Endothelial cell of umbilical vein (primary cell): ENCODE results near the gene NTNG1. TPM values are rescaled to one million over a fixed set of nuclear protein-coding genes. Genes with fewer than 3 reads are reported as not detected.

Source experiments
- BruUV-seq: library from RNA; stranded (reverse); fragments of 400-500 nt; replicated peaks from 2 replicates; lab custom pipeline; 2021; lab: Mats Ljungman, UMichigan
- CTCF ChIA-PET: fragments of 300-600, 350-600 bp; sonication (Branson Sonifier 250); formaldehyde crosslinking; loops from one replicate; lab custom pipeline; 2021; ENCODE audit warnings: antibody characterized with exemption, inconsistent platforms; lab: Charles Lee
- POLR2A ChIA-PET: fragments of 300-600, 350-600 bp; sonication (Branson Sonifier 250); formaldehyde crosslinking; loops from one replicate; lab custom pipeline; 2021; ENCODE audit warnings: antibody characterized with exemption, inconsistent platforms; lab: Charles Lee
- DNase-seq: peaks from one replicate; pipeline ENCODE4 v3.0.0-alpha.2; 2011; ENCODE audit warnings: low read depth, low spot score
- FAIRE-seq: peaks from 2 replicates; lab custom pipeline; 2011; peaks lifted over from hg19 to GRCh38; lab: Jason Lieb, UNC
- H2AFZ ChIP-seq: 2 replicates; pipeline ENCODE4 v1.6.0; 2012; ENCODE audit warnings: low read depth, low read length, control low read depth, inconsistent platforms
- H3K27ac ChIP-seq: 2 replicates; pipeline ENCODE4 v1.5.1; 2011; ENCODE audit warnings: low read depth, mild to moderate bottlenecking, control low read depth, low read length, moderate library complexity; ENCODE audit not compliant: insufficient read depth
- H3K27me3 ChIP-seq, 2 experiments: 2 replicates each; pipeline versions ENCODE4 v1.6.0 to v1.6.1; 2011; ENCODE audit warnings: low read length in 2 of 2, mixed read lengths in 1 of 2; ENCODE audit not compliant: control insufficient read depth in 2 of 2, insufficient read depth in 2 of 2
- H3K36me3 ChIP-seq, 2 experiments: 2 replicates in 1 of 2; 3 replicates in 1 of 2; pipeline ENCODE4 v1.5.1; 2011; ENCODE audit warnings: low read length in 2 of 2, mild to moderate bottlenecking in 1 of 2, moderate library complexity in 1 of 2; ENCODE audit not compliant: control insufficient read depth in 2 of 2, insufficient read depth in 2 of 2; ENCODE audit errors: extremely low read depth in 1 of 2
- H3K4me1 ChIP-seq: 3 replicates; pipeline ENCODE4 v1.5.1; 2011; ENCODE audit warnings: mild to moderate bottlenecking, low read length; ENCODE audit not compliant: control insufficient read depth, insufficient read depth; ENCODE audit errors: extremely low read depth
- H3K4me2 ChIP-seq: 2 replicates; pipeline ENCODE4 v1.6.1; 2011; ENCODE audit warnings: low read length, control low read depth, mixed read lengths; ENCODE audit not compliant: insufficient read depth
- H3K4me3 ChIP-seq, 3 experiments: fragments of 200-600 bp in 1 of 3; sonication (generic), shearing (Covaris generic) in 1 of 3; replicated peaks in 1 of 3; 2 replicates each; pipeline ENCODE4 v1.5.1; 2011 to 2016; ENCODE audit warnings: control low read depth in 3 of 3, low read length in 3 of 3, mild to moderate bottlenecking in 2 of 3, inconsistent platforms in 1 of 3, low read depth in 1 of 3, moderate library complexity in 1 of 3; ENCODE audit not compliant: insufficient read depth in 1 of 3
- H3K79me2 ChIP-seq: 2 replicates; pipeline ENCODE4 v1.6.0; 2012; ENCODE audit warnings: low read length, inconsistent platforms; ENCODE audit not compliant: control insufficient read depth, insufficient read depth
- H3K9ac ChIP-seq: replicated peaks from 2 replicates; pipeline ENCODE3; 2011; ENCODE audit warnings: low read length, control low read depth; ENCODE audit not compliant: insufficient read depth; ENCODE audit errors: extremely low read depth
- H3K9me1 ChIP-seq: replicated peaks from 3 replicates; pipeline ENCODE4 v1.6.0; 2011; ENCODE audit warnings: mild to moderate bottlenecking, low read length; ENCODE audit not compliant: control insufficient read depth, insufficient read depth; ENCODE audit errors: extremely low read depth
- H3K9me3 ChIP-seq: replicated peaks from 2 replicates; pipeline ENCODE4 v1.5.1; 2012; ENCODE audit warnings: low read length, inconsistent platforms; ENCODE audit not compliant: control insufficient read depth, insufficient read depth
- H4K20me1 ChIP-seq: replicated peaks from 2 replicates; pipeline ENCODE3; 2011; ENCODE audit warnings: mild to moderate bottlenecking, low read length; ENCODE audit not compliant: control insufficient read depth, insufficient read depth; ENCODE audit errors: extremely low read depth
- CTCF ChIP-seq, 2 donors: IDR thresholded peaks; 1 replicate in 1 of 2; 2 replicates in 1 of 2; pipeline ENCODE4 v1.5.1; 2011; ENCODE audit warnings: low read length in 2 of 2, mild to moderate bottlenecking in 2 of 2, moderate library complexity in 2 of 2, control low read depth in 1 of 2, inconsistent platforms in 1 of 2, low read depth in 1 of 2; ENCODE audit not compliant: insufficient read depth in 1 of 2; ENCODE audit errors: extremely low read depth in 1 of 2
- EZH2 ChIP-seq: IDR thresholded peaks from 2 replicates; pipeline ENCODE4 v1.6.1; 2012; ENCODE audit warnings: borderline replicate concordance, low read depth, mild to moderate bottlenecking, moderate library complexity, low read length, inconsistent platforms; ENCODE audit not compliant: severe bottlenecking
- FOS ChIP-seq: IDR thresholded peaks from 2 replicates; pipeline ENCODE4 v1.6.1; 2011; ENCODE audit warnings: mild to moderate bottlenecking, low read length, moderate library complexity, borderline replicate concordance; ENCODE audit not compliant: insufficient read depth
- GATA2 ChIP-seq: IDR thresholded peaks from 2 replicates; pipeline ENCODE4 v1.7.0; 2011; ENCODE audit warnings: low read depth, mild to moderate bottlenecking, moderate library complexity, mixed read lengths, low read length; ENCODE audit not compliant: insufficient read length, insufficient read depth
- JUN ChIP-seq: IDR thresholded peaks from 2 replicates; pipeline ENCODE4 v1.6.1; 2011; ENCODE audit warnings: borderline replicate concordance, low read depth; ENCODE audit not compliant: insufficient read length, insufficient read depth
- MAX ChIP-seq: IDR thresholded peaks from 2 replicates; pipeline ENCODE4 v1.6.1; 2011; ENCODE audit not compliant: insufficient read depth, insufficient read length
- MYC ChIP-seq: IDR thresholded peaks from one replicate; pipeline ENCODE4 v1.6.1; 2011; ENCODE audit warnings: mild to moderate bottlenecking, low read depth, low read length
- POLR2A ChIP-seq: IDR thresholded peaks from 2 replicates; pipeline ENCODE4 v1.6.1; 2012; ENCODE audit warnings: low read depth, mild to moderate bottlenecking, control low read depth, low read length
- POLR2AphosphoS5 ChIP-seq: IDR thresholded peaks from 2 replicates; pipeline ENCODE4 v1.6.1; 2012; ENCODE audit warnings: low read depth, mild to moderate bottlenecking, control low read depth, low read length, moderate library complexity; ENCODE audit not compliant: insufficient read depth
- dilution Hi-C: fragments of 300-500 bp; cut with MboI; formaldehyde crosslinking; loops from one replicate; pipeline ENCODE4 v1.15.0; 2019; ENCODE audit warnings: low sequenced_read_pairs; ENCODE audit not compliant: extremely low pct_ligation_motif_present
- intact Hi-C: fragments of 100-400 bp; cut with micrococcal nuclease; formaldehyde crosslinking; loops from one replicate; pipeline ENCODE4 v1.10.0; 2022
- polyA plus RNA-seq, 4 experiments: library from polyadenylated mRNA; depleted of rRNA in 3 of 4; stranded (reverse) in 3 of 4; unstranded in 1 of 4; fragments of >200 nt; gene quantifications; 2 replicates each; pipeline versions ENCODE4 v1.2.1 to v1.2.3, GENCODE V29; 2011 to 2012; ENCODE audit warnings: missing spikeins in 1 of 4
- total RNA-seq: library from RNA; stranded (reverse); gene quantifications from 2 replicates; pipeline ENCODE4 v1.2.3, GENCODE V29; 2021

The NTNG1 gene
- total and polyA plus RNA-seq, 2 donors (not counting 3 experiments of a cell fraction or from before 2014, with no cell fraction given): not detected

DNA sequence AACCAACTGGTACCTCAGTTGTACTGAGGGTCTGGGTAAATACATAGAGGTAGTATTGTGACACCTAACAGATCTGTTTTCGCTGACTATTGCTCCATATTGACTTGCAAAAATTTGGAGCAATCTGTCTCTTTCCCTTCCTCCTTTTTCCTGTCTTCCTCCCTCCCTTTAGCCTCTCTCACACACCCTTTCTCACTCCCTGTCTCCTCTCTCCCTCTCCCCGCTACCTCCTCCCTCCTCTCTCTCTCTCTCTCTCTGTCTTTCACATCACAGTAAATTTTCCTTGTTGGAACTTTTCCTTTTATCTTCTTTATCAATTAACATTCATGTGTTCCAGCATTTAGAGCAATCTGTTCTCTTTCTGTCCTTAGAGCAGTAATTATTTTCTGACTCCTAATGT, 278.2 kb downstream of the NTNG1 start:
- intact Hi-C loops: no loop called here
- TF ChIP-seq POLR2AphosphoS5 (no peak), MYC (no peak), JUN (no peak), FOS (no peak), CTCF (IDR thresholded peaks at IDR 0.05; ENCODE audit: extremely low read depth in 1 of 2, insufficient read depth in 1 of 2, low read depth in 1 of 2, low read length in 2 of 2) (no peak), POLR2A (no peak), EZH2 (no peak), MAX (no peak), GATA2 (no peak)

More for the DNA sequence above, 278.2 kb downstream of the NTNG1 start:
- no peak overlapping the region for H3K9ac ChIP-seq
- ChIA-PET POLR2A (no interaction called here), CTCF (no interaction called here)
- no peaks in the 10 kb centered on the region for H3K27me3 ChIP-seq
- DNase-seq (no peak), FAIRE-seq (no peak)
- no peak overlapping the region for H3K4me2 ChIP-seq
- H3K4me3 ChIP-seq: no peak overlapping the region
- peaks cover 2% of the 10 kb centered on the region for H3K4me1 ChIP-seq
- no peaks in the 10 kb centered on the region for H3K79me2 ChIP-seq
- H3K9me1 ChIP-seq: no peaks in the 10 kb centered on the region
- peak overlapping the region; percentile 54 for H2AFZ ChIP-seq
- no peaks in the 10 kb centered on the region for H3K9me3 ChIP-seq
- dilution Hi-C loops: no loop called here
- BruUV-seq: no TSS peak
- no peaks in the 10 kb centered on the region for H3K36me3 ChIP-seq
- H4K20me1 ChIP-seq: no peaks in the 10 kb centered on the region
- no peak overlapping the region for H3K27ac ChIP-seq
